Ectodermal cell (in vitro differentiated cells): ENCODE data around the gene RPGRIP1L.

Experiments used
- H3K27ac ChIP-seq: 2 replicates; pipeline ENCODE4 v1.7.0; 2013; ENCODE audit warnings: mild to moderate bottlenecking, low read depth, low read length; ENCODE audit not compliant: insufficient read depth, poor library complexity, severe bottlenecking
- H3K27me3 ChIP-seq: 2 replicates; pipeline ENCODE4 v1.7.0; 2013; ENCODE audit warnings: mild to moderate bottlenecking, low read length; ENCODE audit not compliant: insufficient read depth, control insufficient read depth, poor library complexity, severe bottlenecking
- H3K36me3 ChIP-seq: one replicate; pipeline ENCODE4 v1.7.0; 2013; ENCODE audit warnings: low read length; ENCODE audit not compliant: control insufficient read depth, insufficient read depth
- H3K4me1 ChIP-seq: one replicate; pipeline ENCODE4 v1.7.0; 2013; ENCODE audit warnings: low read length; ENCODE audit not compliant: control insufficient read depth, insufficient read depth
- H3K4me3 ChIP-seq: 2 replicates; pipeline ENCODE4 v1.7.0; 2013; ENCODE audit warnings: low read depth, low read length, control low read depth; ENCODE audit not compliant: insufficient read depth
- H3K9me3 ChIP-seq: 2 replicates; pipeline ENCODE4 v1.7.0; 2013; ENCODE audit warnings: mild to moderate bottlenecking, low read length, moderate library complexity; ENCODE audit not compliant: control insufficient read depth
- WGBS, 2 experiments: methylation state at CpG; one replicate each; pipeline ENCODE4 v1.1.7; 2013; ENCODE audit warnings: missing lambda C conversion rate in 2 of 2; 5-methylcytosine and 5-hydroxymethylcytosine counted together

RPGRIP1L gene

DNA sequence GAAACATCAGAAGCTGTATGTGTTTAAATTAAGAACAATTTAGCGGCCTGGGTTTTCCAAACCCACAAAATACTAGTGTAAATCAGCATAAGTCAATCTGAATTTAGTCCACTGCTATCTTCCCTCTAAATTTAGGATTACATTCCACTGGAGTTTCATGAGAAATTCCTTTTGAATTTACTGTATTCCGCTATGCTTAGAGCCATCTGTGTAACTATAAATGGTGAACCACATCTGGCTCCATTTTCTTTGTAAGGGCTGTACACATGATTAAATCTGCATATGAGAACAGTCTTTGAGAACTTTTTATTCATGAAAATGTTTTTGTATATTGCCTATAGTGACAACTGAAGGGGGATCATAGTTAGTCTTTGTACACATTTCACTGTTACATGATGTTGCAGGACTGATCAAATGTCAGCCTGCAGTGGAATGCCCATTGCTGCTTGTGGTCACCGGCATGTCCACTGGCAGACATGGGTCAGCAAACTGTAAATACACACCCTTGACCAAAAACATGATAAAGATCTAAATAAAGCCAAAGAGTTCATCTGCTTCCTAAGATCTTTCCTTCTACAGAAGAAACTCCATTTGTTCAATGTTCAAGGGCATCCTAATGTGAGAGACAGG, 36.8 kb downstream of the RPGRIP1L start:
- Histone ChIP-seq H3K4me3 (no peak overlapping the region), H3K27ac (no peak overlapping the region), H3K36me3 (no peaks in the 10 kb centered on the region), H3K9me3 (no peaks in the 10 kb centered on the region), H3K27me3 (no peaks in the 10 kb centered on the region), H3K4me1 (no peaks in the 10 kb centered on the region)
- 93 to 96% methylated on average over 3 of the region's 3 CpGs for WGBS, 2 experiments

DNA sequence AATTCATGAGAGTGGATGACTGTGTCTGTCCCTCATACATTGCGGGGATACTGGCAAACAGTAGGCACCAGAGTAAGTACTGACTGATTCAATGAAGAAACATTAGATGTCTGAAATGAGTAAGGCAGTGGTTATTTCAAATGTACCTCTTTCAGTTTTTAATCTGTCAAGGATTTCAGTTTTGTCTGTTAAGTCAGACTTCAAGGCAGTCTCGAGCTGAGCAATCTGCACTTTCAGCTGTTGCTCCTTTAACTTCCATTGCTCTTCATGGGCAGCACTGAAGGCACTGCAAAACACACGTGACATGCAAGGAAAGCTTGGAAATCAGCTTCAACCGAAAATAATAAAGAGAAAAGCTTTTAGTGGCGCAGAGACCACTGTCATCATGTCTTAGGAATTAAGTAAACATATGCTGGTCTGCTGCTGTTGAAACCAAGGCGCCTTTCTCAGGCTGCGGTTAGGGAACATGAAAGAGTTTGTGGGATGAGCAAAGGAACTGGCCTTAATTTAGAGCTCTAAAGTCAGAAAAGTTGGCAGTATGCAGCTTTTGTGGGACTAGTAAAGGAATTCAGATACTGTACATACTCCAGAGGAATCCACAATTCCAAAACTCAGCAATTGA, 38.8 kb downstream of the RPGRIP1L start:
- Histone ChIP-seq H3K4me1 (no peaks in the 10 kb centered on the region), H3K4me3 (no peak overlapping the region), H3K27me3 (no peaks in the 10 kb centered on the region), H3K36me3 (no peaks in the 10 kb centered on the region), H3K9me3 (no peaks in the 10 kb centered on the region), H3K27ac (no peak overlapping the region)
- WGBS, 2 experiments, result 85 to 87% methylated on average over 7 of the region's 7 CpGs

DNA sequence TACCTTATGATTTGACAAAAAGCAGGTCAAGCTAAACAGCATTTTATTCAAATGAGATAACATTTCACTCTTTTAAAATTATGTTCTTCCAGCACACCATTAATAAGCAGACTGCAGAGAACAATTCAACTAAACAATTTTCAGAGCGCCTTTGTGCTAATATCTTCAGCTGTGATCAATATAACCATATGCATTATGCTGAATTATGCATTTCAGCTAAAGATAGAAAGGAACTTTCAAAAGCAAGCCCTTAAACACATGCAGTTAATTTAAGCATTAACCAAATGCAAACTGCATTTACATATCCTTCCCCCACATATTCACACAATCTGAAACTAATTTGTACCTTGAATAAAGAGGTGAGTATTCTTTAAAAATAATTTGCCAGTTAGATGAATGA, 41.6 kb downstream of the RPGRIP1L start:
- 100% methylated on average over 1 of the region's 1 CpG; no CpG with 5 or more reads in 1 of the 2 experiments for WGBS, 2 experiments
- Histone ChIP-seq H3K27ac (no peak overlapping the region), H3K4me3 (no peak overlapping the region), H3K4me1 (no peaks in the 10 kb centered on the region), H3K36me3 (no peaks in the 10 kb centered on the region), H3K9me3 (no peaks in the 10 kb centered on the region), H3K27me3 (no peaks in the 10 kb centered on the region)

DNA sequence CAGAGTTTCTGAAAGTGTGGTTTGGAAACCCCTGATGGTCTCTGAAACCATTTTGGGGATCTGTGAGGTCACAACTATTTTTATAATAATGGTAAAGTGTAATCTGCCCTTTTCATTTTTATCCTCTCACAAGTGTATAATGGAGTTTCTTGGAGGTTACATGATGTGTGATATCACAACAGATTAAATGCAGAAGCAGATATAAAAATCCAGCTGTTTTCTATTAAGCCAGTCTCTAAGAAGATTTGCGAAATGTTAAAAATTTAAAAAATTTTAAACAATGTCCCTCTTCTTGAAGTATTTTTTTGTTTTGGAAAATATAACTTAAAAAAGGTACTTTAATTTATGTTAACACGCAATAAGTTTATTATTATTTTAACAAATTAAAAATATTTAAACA, 48.7 kb downstream of the RPGRIP1L start:
- Histone ChIP-seq H3K9me3 (no peaks in the 10 kb centered on the region), H3K27me3 (no peaks in the 10 kb centered on the region), H3K4me3 (no peak overlapping the region), H3K4me1 (no peaks in the 10 kb centered on the region), H3K36me3 (no peaks in the 10 kb centered on the region), H3K27ac (no peak overlapping the region)
- WGBS, 2 experiments, result 83% methylated on average over 1 of the region's 2 CpGs; no CpG with 5 or more reads in 1 of the 2 experiments

DNA sequence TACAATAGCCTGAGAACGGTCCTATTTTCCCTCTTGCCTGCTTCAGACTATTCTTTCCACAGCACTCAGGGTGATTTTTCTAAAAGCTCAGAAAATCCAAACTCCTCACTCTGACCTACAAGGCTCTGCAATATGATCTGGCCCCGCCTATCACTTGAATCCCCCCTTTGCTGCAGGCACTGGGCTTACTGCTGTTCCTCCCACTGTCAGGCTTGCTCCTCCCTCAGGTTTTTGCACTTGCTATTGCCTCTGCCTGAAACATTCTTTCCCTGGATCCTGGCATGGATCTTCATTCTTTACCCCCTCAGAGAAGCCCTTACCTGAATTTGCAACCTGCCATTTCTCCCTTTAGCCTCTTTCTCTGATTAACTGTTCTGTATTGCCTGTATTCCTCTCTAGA, 52.3 kb downstream of the RPGRIP1L start:
- Histone ChIP-seq H3K9me3 (no peaks in the 10 kb centered on the region), H3K4me1 (no peaks in the 10 kb centered on the region), H3K36me3 (no peaks in the 10 kb centered on the region), H3K27ac (no peak overlapping the region), H3K4me3 (no peak overlapping the region), H3K27me3 (no peaks in the 10 kb centered on the region)
- 48 to 54% methylated on average over 2 of the region's 2 CpGs for WGBS, 2 experiments

DNA sequence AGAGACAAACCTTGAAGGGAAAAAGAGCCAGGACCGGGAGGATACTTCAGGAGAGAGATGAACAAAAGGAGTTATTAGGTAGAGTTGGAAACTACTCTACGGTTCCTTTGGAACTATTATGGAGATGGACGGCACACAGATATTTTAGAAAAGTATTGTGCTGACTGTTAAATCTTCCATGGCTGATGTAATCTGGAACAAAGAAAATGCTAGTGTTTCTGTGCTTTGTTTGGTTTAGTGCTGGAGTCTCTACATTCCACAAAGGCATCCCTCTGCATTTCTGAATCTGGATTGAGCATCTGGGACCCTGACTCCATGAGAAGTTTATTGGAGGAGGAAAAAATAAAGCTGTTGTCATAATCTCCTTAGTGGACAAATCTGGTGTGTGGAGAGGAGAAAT, 57.2 kb downstream of the RPGRIP1L start:
- Histone ChIP-seq H3K4me3 (no peak overlapping the region), H3K27ac (no peak overlapping the region), H3K36me3 (peaks cover 9% of the 10 kb centered on the region), H3K4me1 (no peaks in the 10 kb centered on the region), H3K27me3 (no peaks in the 10 kb centered on the region), H3K9me3 (no peaks in the 10 kb centered on the region)
- WGBS, 2 experiments, result 92 to 94% methylated on average over 3 of the region's 3 CpGs

DNA sequence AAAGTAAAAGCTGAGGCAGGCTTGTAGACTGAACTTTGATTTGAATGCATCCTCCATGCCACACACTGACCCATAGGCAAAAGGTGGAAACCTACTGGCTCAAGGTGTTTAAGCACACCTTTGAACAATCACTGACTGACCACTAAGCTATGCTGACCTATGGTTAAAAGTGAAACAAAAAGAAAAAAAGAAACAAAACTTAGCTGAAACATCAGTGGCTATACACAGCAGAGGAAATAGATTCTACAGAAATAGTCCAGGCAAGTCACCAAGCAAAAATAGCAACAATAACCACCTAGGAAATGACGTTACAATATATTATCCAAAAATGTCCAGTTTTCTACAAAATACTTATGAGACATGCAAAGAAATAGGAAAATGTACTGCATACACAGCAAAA, 60.2 kb downstream of the RPGRIP1L start:
- Histone ChIP-seq H3K4me1 (no peaks in the 10 kb centered on the region), H3K36me3 (peaks cover 9% of the 10 kb centered on the region), H3K27me3 (no peaks in the 10 kb centered on the region), H3K27ac (no peak overlapping the region), H3K9me3 (no peaks in the 10 kb centered on the region), H3K4me3 (no peak overlapping the region)
- WGBS, 2 experiments, result 93 to 100% methylated on average over 1 of the region's 1 CpG

DNA sequence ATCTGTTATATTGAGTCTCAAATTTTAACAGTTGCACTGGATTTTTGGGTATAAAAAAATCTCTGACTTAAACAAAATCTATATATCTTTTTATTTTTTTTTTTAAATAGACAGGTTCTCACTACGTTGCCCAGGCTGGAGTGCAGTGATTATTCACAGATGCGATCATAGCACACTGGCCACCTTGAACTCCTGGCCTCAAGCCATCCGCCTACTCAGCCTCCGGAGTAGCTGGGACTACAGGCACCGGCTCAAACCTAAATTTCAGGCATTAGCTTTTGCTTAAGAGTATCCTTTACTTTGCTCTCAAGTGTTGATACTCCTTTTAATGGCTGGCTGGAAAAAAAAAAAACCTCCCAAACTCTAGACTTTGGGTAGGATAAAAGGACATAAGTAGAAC, 61.6 kb downstream of the RPGRIP1L start:
- H3K4me3 ChIP-seq, result no peak overlapping the region
- H3K27ac ChIP-seq, result no peak overlapping the region
- no peaks in the 10 kb centered on the region for H3K9me3 ChIP-seq
- WGBS, 2 experiments, result 93 to 96% methylated on average over 5 of the region's 5 CpGs
- H3K27me3 ChIP-seq, result no peaks in the 10 kb centered on the region
- H3K4me1 ChIP-seq, result no peaks in the 10 kb centered on the region
- peaks cover 9% of the 10 kb centered on the region for H3K36me3 ChIP-seq

DNA sequence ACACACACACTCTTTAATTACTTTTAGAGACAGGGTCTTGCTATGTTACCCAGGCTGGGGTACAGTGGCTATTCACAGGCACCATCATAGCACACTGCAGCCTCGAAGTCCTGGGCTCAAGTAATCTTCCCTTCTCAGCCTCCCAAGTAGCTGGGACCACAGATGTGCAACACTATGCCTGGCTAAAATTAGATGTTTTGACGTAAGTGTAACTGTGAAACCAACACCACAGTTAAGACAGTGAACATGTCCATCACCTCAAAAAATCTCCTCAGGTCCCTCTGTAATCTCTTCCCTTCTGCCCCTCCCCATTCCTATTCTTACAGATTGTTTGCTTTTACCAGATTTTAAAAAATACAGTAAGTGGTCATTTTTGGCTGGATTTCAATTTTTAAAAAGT, 66.7 kb downstream of the RPGRIP1L start:
- Histone ChIP-seq H3K4me3 (no peak overlapping the region), H3K4me1 (no peaks in the 10 kb centered on the region), H3K27me3 (no peaks in the 10 kb centered on the region), H3K27ac (no peak overlapping the region), H3K36me3 (no peaks in the 10 kb centered on the region), H3K9me3 (no peaks in the 10 kb centered on the region)
- 88 to 94% methylated on average over 2 of the region's 2 CpGs for WGBS, 2 experiments

- WGBS, 2 experiments, result 79 to 83% methylated on average over 2 of the region's 2 CpGs
- Histone ChIP-seq H3K4me1 (no peaks in the 10 kb centered on the region), H3K9me3 (no peaks in the 10 kb centered on the region), H3K27me3 (no peaks in the 10 kb centered on the region), H3K4me3 (no peak overlapping the region), H3K27ac (no peak overlapping the region), H3K36me3 (no peaks in the 10 kb centered on the region)
These were observed 71.1 kb downstream of the RPGRIP1L start for GRCh38 chr16:53632526-53632925.
